Globus pallidus (tissue), 1 donor: ENCODE results near the gene RELL1.

Source experiments
- DNase-seq: peaks from one replicate; pipeline ENCODE4 v3.0.0-alpha.2; 2015; ENCODE audit warnings: low spot score

Gene RELL1

GRCh38 chr4:37686373-37687193 lies at the start of gene RELL1:
RELL1 (minus strand) TSS chr4:37686376; CDS start chr4:37686287, 89 bp downstream.
- peak; percentile 100 for DNase-seq

DNA sequence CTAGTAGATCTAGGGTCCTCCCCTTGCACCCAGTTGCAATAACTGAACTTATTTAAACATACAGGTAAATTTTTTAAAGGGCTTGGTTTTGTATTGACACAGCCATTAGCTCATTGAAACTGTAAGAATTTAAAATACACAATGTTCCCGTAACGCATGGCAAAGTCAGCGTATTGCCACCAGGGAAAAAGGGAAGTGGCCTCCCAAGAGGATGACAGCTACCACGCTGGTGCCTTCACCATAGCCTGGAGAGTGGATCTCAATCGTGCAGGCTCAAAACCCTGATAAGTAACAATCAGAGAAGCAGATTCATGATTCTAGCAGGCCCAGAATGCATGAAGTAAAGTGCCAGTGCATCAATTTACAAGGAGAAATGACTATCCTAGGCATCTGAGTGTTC lies 49.4 kb upstream of the RELL1 start:
- peak; percentile 12 for DNase-seq

GRCh38 chr4:37734989-37735388 lies 48.8 kb upstream of the RELL1 start:
- no peak for DNase-seq

GRCh38 chr4:37733240-37733867 lies 47.2 kb upstream of the RELL1 start:
- DNase-seq, result no peak

GRCh38 chr4:37732526-37733186 lies 46.5 kb upstream of the RELL1 start:
- no peak for DNase-seq

DNA sequence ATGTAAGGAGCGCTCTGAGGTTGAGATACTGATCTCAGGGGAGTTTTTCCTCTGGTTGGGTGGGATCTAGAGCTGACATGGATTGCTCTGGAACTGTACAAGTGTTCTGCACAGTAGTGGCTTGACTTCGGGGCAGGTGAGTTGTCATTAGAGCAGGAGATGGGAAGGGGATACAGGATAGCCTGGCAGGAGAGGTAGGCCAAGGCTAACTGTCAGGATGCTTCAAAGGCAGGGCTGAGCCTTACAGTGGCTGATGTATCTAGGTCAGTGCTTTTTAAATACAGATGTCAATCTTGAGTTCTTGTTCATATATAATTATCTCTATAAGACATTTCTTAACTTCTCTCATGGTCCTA lies 43.5 kb upstream of the RELL1 start:
- DNase-seq, result no peak

DNA sequence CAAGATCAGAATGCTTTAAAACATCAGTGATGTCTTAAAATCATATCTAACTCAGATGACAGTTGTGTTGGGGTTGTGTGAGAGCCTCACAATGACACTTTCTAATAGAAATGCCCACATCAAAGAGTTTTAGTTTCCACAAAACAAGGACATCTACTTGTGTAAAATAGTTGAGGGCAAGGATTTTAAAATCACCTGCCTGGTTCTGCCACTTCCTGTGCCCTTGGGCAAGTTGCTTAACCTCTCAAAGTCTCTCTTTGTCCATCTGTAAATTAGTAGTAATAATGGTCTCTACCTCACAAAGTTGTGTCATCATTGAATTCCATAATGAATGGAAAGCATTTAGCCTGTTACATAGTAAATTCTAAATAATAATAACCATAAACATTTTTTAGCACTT lies 41.9 kb upstream of the RELL1 start:
- no peak for DNase-seq

DNA sequence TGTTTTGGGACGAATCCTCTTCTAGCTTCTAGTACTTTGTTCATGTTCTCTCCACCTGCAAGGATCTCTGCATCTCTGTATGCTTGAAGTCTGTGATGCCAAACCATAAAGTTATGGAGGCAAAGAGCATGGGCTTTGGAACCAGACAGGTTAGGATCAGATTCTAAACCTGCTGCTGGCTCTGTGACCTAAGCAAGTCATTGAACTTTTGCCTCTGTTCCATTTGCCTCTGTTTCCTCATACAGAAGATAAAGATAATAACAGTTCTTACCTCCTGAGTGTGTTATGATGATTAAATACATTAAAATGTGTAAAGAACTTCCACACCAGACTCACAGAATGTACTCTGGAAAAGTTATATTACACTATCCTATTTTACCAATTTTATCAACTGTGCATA lies 41.5 kb upstream of the RELL1 start:
- no peak for DNase-seq

GRCh38 chr4:37726666-37727065 lies 40.5 kb upstream of the RELL1 start:
- no peak for DNase-seq

DNA sequence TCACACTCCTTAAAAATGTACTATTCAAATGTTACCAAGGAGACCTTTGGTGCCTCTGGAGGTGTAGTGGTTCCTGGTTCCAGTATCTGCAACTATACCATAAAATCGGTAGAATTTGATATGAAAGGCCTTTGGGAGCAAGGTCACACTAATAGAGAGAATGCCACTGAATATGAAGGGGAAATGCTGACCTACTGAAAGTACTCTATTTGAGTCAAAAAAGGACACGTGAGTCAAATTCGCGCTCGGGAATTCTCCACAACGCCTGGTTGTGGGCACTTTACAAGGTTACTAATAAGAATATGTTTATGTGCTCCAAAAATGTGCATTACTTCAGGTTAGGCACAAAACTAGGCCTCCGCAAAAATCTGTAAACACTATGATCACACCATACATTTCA lies 39.5 kb upstream of the RELL1 start:
- no peak for DNase-seq

- DNase-seq, result no peak
Measured at GRCh38 chr4:37723067-37723466, 36.9 kb upstream of the RELL1 start.

DNA sequence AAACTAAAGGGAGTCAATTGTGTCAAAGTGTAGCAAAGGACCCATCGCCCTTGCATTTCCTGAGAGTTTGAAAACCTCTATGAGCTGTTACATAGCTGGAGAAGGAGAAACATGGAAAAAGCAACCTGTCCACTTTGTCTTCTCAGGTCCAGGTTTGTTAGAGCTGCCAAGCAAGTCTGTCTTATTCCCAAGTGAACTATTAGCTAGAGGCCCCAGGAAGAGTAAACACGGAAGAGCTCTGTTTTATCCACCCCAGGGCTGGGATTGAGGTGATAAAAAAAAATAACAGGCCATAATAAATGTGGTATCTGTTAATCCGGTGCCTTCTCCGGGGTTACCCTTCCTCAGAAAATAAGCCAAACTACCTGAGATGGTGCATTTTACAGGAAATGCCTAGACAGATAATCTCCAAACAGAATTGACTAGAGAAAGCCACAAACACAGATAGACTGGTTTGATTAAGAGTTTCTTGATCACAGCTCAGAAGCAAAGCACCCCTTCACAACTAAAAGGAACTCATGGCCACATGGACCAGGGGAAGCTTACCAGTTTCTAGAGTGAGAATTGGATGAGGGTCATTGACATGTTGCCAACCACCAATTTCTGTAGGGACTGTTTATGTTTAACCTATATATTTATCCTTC lies 35.9 kb upstream of the RELL1 start:
- no peak for DNase-seq

GRCh38 chr4:37719021-37719420 lies 32.8 kb upstream of the RELL1 start:
- no peak for DNase-seq

DNA sequence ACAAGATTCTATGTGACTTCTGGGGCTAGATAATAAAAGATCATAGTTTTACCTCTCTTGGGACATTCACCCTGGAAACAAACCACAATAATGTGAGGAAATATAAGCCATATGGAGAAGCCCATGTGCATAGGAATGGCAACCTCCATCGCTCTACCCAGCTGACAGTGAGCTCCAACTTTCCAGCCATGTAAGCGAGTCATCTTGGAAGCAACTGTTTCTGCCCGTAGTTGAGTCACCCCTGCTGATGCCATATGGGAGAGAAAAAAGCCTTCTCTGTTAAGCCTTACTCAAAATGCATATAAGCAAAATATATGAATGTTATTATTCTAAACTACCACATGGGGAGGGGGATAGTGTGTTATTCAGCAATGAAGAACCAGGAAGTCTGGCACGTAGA lies 31.4 kb upstream of the RELL1 start:
- DNase-seq, result no peak

- no peak for DNase-seq
Measured at GRCh38 chr4:37715889-37716402, 29.8 kb upstream of the RELL1 start.

DNA sequence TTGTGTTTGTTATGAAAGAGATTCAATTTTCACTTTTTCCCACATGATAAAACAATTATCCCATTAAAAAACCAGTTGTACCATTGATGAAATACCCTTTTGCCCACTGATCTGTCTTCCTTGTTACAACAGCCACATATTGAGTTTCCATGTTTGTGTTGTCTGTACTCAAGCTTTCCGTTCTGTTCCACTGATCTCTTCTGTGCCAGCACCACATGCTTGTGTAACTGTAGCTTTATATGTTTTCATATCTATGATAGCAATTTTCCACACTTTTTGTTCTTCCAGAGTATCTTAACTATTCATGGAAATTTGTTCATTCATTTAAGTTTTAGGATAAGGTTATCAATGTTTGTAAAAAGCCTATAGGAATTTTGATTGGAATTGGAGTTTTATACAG lies 24.3 kb upstream of the RELL1 start:
- DNase-seq, result no peak

GRCh38 chr4:37706032-37706431 lies 19.9 kb upstream of the RELL1 start:
- DNase-seq, result no peak

- no peak for DNase-seq
Measured at GRCh38 chr4:37705571-37705970, 19.4 kb upstream of the RELL1 start.

DNA sequence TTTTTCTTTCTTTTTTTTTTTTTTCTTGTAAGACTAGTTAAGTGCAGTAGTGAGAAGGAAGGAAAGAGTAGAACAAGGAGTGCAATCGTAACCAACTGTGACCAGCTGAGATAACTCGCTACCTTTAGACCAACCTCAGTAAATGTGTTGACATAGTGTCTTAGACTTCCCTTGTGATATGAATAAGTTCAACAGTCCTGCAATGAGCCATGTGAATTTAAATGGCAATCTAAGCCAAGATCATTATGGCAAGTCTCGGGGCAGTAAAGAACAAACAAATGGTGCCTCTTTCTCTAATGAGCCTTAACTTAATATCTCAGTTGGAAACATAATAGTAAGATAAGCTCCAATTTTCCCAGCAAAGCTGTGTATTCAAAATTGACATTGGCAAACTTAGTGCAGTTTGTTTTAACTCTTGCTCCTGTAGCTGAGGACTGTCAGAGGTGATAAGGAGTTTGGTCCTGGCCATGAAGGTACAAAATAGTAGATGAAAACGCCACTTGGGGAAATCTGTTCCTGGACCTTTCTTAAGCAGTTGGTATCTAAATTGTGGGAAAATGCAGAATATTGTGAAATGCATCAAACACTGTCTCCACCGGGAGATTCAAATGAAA lies 13.8 kb upstream of the RELL1 start:
- no peak for DNase-seq

DNA sequence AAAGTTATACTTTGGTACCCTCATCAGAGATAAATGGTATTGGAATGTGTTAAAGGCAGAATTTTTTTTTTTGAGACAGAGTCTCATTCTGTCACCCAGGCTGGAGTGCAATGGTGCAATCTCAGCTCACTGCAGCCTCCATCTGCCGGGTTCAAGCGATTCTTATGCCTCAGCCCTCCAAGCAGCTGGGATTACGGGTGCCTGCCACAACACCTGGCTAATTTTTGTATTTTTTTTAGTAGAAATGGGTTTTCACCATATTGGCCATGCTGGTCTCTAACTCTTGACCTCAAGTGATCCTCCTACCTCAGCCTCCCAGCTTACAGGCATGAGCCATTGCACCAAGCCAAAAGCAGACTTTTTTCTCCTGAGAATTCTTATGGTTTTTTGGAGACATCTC lies 11.4 kb upstream of the RELL1 start:
- no peak for DNase-seq

DNA sequence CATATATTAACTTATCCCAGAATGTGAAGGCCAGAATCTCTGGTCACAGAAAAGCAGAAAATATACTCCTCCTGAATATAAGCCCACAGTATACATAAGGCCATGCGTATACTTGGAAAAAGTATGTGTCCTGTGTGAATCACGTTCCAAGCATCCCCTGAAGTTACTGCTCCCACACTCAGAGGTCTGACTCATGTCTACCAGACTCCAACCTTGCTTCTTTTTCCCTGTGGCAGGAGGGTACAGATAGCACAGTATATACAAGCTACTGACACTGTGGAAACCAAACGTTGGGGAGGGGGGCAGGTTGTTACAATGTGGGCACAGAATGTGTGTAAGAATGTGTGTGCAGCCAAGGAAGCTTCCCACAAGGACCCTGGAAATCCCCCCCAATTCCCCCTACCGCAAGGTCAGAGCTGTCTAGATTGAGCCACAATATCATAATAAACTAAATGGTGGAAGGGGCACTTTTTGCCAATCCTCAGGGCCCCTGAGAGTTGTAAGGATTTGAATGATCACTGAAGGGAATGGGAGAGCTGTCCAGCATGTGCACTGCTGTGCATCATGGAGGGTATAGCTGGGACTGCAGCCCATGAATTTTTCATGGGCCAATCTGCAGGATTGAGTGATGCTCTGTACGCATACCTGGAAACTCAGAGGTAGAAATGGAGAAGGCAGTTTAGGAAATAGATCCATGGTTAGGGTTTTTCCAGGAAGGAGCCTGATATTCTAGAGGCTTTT lies 7.4 kb upstream of the RELL1 start:
- DNase-seq, result no peak
